Neuron (in vitro differentiated cells): ENCODE data around the gene CABLES2.

ENCODE experiments used
- H2AFZ ChIP-seq: one replicate; pipeline ENCODE4 v1.6.1; 2013; ENCODE audit warnings: low read depth, mild to moderate bottlenecking, inconsistent platforms, low read length, moderate library complexity
- H3K27me3 ChIP-seq: one replicate; pipeline ENCODE4 v1.6.1; 2013; ENCODE audit warnings: low read length; ENCODE audit not compliant: insufficient read depth
- H3K36me3 ChIP-seq: one replicate; pipeline ENCODE4 v1.6.1; 2013; ENCODE audit warnings: low read length; ENCODE audit not compliant: insufficient read depth
- H3K4me1 ChIP-seq: one replicate; pipeline ENCODE4 v1.6.1; 2013; ENCODE audit warnings: low read length; ENCODE audit not compliant: insufficient read depth
- H3K4me3 ChIP-seq: 2 replicates; pipeline ENCODE4 v1.5.1; 2013; ENCODE audit warnings: mild to moderate bottlenecking, low read length, moderate library complexity
- H3K9me3 ChIP-seq: one replicate; pipeline ENCODE4 v1.6.1; 2013; ENCODE audit warnings: low read length

The CABLES2 gene

DNA sequence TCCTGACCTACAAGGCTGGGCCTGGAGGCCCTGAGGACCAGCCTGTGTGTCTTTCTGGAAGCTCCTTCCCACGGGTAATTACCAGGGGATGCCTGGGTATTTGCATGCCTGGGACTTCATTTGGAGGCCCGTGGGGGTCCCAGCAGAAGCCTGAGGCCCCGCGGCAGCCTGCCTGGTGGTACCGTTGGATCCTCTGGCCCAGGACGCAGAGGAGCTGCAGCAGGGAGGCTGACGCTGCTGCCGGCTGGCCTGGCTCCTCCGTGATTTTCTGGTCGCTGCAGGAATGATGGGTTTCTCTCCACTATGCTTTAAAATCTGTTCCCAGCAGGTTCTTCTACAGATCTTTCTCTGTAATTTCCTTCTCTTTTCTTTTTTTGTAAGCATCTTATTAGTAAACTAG, 6.5 kb downstream of the CABLES2 start:
- Histone ChIP-seq H3K27me3 (no peaks in the 10 kb centered on the region), H3K4me1 (peaks cover 2% of the 10 kb centered on the region), H3K4me3 (no peak overlapping the region), H2AFZ (no peak overlapping the region), H3K36me3 (peaks cover 5% of the 10 kb centered on the region), H3K9me3 (no peaks in the 10 kb centered on the region)

DNA sequence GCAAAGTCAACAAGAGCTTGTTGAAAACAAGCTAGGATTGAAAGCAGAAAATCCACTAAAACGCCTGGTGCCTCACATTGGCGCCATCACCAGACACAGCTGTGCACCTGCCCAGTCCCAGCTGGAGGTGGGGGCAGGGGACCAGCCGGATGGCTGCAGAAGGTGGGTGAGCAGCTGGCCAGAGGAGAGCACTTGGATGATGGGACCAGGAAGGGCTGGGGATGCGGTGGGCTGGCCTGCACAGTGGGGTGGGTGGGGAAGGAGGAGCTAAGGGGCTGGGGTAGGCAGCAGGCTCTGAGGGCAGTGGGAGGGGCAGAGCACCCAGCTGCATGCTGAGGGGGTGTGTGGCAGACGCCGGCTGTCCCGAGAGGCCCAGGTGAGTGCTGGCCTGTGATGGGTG, 7.1 kb downstream of the CABLES2 start:
- Histone ChIP-seq H3K36me3 (peaks cover 5% of the 10 kb centered on the region), H2AFZ (no peak overlapping the region), H3K4me1 (no peaks in the 10 kb centered on the region), H3K4me3 (no peak overlapping the region), H3K9me3 (no peaks in the 10 kb centered on the region), H3K27me3 (no peaks in the 10 kb centered on the region)

DNA sequence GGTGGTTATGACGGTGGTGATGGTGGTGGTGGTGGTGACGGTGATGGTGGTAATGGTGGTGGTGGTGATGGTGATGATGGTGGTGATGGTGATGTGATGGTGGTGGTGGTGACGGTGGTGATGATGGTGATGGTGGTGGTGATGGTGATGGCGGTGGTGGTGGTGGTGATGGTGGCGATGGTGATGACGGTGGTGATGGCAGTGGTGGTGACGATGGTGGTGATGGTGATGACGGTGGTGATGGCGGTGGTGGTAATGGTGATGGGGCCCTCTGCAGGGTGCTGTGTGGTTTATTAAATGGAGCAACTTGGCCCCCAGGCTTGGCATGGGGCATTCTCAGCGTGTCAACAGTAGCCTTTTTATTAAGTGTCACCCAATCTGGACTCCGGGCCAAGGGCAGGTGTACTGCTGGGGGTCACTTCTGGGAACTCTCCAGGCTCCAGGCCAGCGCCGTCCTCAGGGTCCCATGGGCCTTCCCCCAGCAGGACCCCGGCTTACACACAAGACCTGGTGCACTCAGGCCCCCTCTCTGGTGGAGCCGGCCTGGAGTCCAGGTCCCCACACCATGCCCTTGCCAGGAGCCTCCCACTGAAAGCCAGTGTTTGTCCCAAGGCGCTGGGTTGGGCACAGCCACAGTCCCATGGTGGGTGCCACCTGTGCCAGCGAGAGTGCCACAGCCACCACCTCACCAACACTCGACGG, 8.8 kb downstream of the CABLES2 start:
- no peaks in the 10 kb centered on the region for H3K9me3 ChIP-seq
- no peaks in the 10 kb centered on the region for H3K27me3 ChIP-seq
- H3K4me3 ChIP-seq, result no peak overlapping the region
- no peak overlapping the region for H2AFZ ChIP-seq
- no peaks in the 10 kb centered on the region for H3K4me1 ChIP-seq
- H3K36me3 ChIP-seq, result peaks cover 17% of the 10 kb centered on the region

DNA sequence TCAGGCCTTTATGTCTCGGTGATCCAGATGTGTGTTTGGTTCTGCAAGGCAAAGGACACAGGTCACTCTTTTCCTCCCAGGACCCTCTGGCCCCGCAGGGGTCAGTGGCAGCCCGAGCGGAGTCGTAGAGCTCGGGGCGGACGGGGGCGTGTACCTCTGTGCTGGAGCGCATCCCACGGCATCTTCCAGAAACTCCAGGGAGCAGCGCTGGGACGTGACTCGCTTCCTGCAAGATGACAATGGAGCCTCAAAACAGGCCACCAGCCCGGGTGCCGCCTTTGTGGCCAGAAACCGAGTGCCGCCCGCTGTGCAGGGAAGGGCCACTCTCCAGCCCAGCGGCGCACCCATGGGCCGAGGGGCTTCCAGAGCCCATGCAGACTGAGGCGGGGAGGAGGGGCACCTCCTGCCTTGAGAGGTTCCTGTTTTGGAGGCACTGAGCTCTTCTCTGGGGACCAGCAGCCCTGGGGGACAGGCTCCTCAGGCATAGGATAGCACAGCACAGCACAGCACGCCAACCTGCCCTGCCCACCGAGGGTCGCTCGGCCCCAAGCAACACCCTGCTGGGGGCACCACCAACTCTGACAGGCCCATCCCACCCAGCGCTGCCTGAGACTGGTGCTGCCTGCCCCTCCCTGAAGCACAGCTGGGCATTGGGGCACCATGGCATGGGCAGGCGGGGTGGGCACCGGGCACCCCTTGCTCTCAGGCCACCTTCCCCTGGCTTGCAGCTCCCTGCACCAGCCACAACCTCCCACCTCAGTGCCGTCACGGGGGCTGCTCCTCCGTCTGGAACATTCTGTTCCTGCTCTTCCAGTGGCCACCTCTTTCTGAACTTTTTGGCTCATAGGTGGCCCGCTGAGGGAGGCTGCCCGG, 10.5 kb downstream of the CABLES2 start:
- H3K9me3 ChIP-seq, result no peaks in the 10 kb centered on the region
- no peaks in the 10 kb centered on the region for H3K27me3 ChIP-seq
- H3K36me3 ChIP-seq, result peaks cover 30% of the 10 kb centered on the region
- H3K4me1 ChIP-seq, result no peaks in the 10 kb centered on the region
- H3K4me3 ChIP-seq, result no peak overlapping the region
- H2AFZ ChIP-seq, result no peak overlapping the region

DNA sequence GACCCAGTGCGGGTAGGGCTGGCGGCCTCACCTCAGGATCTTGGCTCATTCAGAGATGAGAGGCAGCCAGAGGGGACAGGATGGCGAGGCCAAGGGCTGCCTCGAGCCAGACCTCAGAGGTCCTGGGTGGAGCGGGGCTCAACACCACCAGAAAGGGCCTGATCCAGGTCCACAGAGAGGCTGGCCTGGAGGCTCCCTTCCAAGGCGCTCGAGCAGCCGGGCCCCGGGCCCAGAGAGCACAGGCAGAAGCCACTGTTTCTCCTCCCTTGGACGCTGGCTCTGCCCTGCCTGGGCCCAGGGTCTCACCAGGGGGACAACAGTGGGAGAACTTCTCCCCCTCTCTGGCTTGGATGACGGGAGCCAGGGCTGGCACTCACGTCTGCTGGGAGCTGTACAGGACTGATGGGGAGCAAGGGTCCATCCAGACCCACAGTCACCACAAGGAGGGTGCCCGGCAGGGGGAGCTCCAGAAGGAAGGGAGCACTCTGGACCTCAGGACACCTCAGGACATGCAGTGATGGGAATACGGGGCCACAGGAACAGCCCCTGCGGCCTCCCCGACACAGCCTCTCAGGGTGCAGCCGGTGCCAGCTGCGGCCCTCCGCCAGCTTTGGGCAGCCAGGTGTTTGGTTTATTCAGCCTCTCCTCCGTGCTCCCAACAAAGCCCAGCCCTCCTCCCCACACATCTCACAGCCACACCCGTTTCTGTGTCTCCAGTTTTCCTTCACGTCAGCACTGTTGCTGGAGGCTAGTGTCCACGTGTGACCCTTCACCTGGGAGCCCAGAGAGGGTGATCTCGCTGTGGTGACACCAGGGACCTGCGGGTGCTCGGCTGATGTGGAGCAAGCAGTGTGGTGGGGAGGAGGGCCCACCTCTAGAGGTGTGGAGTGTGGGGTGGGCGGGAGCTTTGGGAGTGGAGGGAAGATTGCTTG, 11.5 kb downstream of the CABLES2 start:
- Histone ChIP-seq H3K4me1 (no peaks in the 10 kb centered on the region), H2AFZ (no peak overlapping the region), H3K9me3 (no peaks in the 10 kb centered on the region), H3K27me3 (no peaks in the 10 kb centered on the region), H3K4me3 (no peak overlapping the region), H3K36me3 (peaks cover 31% of the 10 kb centered on the region)

DNA sequence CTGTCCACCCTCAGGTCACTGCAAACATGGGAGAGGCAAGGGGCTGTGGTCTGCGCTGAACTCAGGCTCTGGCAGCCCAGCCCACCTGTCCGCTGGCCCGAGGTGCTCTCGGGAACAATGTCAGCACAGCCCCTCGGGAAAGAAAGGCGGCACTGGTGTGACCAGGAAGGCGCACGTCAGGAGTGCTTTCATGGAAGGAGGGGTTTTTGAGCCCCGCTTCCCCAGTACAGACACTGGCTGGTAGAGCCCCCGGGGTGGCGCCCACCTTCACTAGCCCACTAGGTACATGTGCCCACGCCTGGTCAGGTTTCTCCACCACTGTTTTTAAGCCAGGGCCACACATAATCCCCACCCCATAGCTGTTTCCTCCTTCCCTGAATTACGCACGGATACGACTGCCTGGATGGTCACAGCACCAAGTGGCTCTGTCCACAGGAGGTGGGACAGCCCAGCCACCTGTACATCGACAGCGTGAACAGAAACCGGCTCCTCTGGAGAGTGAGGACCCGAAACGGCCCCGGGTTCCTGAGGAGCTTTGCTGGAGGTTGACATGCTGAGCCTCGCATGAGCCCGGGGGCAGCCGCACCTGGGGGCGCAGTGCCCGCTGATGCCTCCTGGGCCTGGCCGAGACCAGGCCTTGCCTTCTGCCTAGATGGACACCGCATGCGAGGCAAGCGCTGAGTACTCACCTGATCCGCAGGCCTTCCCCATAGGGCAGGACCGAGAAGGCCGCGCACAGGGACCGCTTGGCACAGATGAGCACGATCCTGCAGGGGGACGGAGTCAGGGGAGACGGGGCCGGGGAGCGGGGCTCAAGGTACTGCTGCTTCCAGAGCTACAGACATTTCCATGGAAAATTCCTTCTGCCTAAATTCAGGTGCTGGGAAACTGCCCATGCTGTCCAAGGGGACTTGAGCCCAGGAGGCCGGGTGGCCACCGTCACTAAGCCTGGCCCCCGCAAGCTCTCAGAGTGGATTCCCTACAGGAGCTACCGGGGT, 12.5 kb downstream of the CABLES2 start:
- H3K4me1 ChIP-seq, result no peaks in the 10 kb centered on the region
- no peaks in the 10 kb centered on the region for H3K27me3 ChIP-seq
- H3K9me3 ChIP-seq, result no peaks in the 10 kb centered on the region
- no peak overlapping the region for H3K4me3 ChIP-seq
- H3K36me3 ChIP-seq, result peaks cover 40% of the 10 kb centered on the region
- no peak overlapping the region for H2AFZ ChIP-seq

DNA sequence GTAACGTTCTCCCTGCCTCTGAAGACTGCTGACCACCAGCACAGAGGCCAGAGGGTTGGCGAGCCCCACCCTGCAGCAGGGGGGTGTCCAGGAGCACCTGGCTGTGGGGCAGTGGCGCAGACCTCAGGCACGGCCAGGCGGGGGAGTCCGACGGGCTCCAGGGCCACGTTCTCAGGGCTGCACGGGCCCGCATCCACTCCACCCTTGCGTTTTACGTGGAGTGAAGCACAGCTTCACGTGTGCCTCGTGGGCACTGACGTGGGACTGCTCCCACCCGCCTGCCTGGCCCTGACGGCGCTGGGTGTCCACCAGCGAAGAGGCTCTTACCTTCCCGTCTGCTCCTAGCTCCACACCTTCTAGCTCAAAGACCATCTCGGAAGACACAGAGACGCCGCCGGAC, 13.3 kb downstream of the CABLES2 start:
- Histone ChIP-seq H3K4me1 (no peaks in the 10 kb centered on the region), H3K9me3 (no peaks in the 10 kb centered on the region), H3K36me3 (peaks cover 47% of the 10 kb centered on the region), H3K4me3 (no peak overlapping the region), H2AFZ (no peak overlapping the region), H3K27me3 (no peaks in the 10 kb centered on the region)

DNA sequence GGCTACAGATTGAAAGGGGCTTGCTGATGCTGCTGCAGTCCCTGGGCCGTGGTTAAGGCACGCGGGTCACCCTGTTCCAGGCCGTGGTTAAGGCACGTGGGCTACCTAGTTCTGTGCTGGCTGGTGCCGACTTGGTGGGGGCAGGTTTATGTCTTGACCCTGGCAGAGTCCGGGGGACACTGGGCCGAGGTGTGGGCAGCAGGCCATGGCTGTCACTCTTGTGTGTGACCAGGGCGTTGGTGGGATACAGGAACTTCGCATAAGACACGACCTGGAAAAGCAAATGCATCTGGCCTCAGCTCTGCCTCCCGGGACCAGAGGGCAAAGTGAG, 13.8 kb downstream of the CABLES2 start:
- Histone ChIP-seq H3K27me3 (no peaks in the 10 kb centered on the region), H3K4me3 (no peak overlapping the region), H3K36me3 (peaks cover 52% of the 10 kb centered on the region), H2AFZ (no peak overlapping the region), H3K4me1 (peaks cover under 1% of the 10 kb centered on the region), H3K9me3 (no peaks in the 10 kb centered on the region)

DNA sequence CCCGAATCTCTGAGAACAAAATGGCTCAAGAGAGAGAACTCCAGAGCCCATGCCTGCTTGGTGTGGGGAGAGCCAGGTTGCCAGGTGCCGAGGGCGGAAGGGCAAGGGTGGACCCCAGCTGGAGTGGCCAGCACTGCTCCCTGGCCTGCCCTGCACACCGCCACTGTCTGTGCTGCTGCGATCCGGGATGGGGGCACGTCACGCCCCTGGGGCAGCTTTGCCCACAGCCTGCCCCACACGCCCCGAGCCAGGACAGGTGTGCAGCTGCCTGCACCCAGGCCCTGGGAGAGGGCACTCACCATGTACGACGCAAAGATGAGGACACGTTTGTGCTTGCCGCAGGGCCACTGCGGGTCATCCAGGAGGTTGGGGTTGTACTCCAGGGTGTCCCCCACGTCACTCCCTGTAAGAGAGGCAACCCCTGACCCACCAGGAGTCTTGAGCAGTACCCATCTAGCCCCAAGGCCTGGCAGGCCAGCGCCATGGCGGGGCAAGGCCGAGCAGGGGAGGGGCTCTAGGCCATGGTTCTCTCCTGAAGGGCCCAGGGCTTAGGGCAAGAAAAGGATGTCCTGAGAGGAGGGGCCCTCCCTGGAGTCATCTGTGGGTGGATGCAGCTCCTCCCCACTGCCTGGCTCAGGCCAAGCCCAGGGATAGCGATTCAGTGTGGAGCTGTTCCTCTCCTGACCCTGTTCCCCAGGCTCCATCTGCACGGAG, 14.3 kb downstream of the CABLES2 start:
- no peaks in the 10 kb centered on the region for H3K27me3 ChIP-seq
- no peaks in the 10 kb centered on the region for H3K9me3 ChIP-seq
- no peak overlapping the region for H2AFZ ChIP-seq
- H3K4me3 ChIP-seq, result no peak overlapping the region
- peaks cover 57% of the 10 kb centered on the region for H3K36me3 ChIP-seq
- peaks cover 6% of the 10 kb centered on the region for H3K4me1 ChIP-seq

DNA sequence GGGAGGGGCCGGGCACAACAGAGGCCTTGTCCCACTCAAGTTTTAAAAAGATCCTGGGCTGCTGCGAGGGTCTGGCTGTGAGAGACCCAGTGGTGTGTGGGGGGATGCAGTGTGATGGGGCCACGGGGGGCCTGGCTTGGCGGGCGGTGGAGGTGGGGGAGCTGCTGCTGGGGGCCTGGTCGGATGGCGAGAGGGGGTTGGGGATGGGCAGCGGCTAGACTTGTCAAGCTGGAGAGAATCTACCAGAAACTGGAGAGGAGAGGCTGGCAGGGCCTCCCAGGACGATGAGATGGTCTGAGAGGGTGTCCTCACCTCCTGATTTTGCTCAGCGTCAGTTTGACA, 15.0 kb downstream of the CABLES2 start:
- peaks cover 10% of the 10 kb centered on the region for H3K4me1 ChIP-seq
- H3K9me3 ChIP-seq, result no peaks in the 10 kb centered on the region
- no peak overlapping the region for H3K4me3 ChIP-seq
- no peaks in the 10 kb centered on the region for H3K27me3 ChIP-seq
- H2AFZ ChIP-seq, result no peak overlapping the region
- H3K36me3 ChIP-seq, result peaks cover 59% of the 10 kb centered on the region

DNA sequence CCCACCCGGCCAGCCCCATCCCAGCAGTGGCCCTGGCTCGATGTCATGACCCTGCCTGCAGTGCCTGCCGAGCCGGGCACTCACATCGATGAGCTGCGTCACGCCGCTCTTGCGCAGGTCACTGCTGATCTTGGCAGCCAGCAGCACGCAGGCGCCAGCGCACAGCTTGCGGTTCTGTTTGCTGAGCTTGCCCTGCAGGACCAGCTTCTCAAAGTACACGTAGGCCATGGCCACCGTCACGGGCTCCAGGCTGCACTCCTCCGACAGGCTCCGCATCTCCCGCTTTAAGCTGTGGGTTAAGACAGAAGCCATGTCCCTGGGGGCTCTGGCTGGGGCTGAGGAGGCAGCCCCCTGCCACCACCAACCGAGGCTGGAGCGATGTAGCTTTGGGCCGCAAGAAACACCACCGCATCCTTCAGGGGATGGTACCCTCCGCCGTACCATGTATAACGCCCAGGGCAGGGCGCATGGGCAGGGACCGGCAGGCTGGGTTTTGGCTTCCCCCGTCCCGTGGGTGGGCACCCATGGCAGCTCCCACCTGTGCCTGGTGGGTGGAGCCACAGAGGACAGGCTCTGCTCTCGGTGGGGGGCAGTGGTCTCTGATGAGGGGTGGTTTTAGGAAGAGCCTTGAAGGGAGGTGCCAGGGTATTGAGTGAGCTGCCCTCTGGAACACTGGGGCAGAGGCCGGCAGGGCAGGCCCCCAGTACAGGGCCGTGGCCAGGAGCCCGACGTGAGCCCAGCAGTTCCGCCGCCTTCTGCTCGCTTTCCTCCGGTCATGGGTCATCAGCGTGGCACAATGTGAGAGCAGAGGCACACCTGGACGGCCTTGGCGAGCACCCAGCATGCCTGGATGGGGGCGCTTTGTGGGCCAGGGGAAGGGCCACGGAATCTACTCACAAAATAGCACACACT, 15.7 kb downstream of the CABLES2 start:
- Histone ChIP-seq H3K9me3 (no peaks in the 10 kb centered on the region), H3K4me3 (no peak overlapping the region), H2AFZ (no peak overlapping the region), H3K4me1 (peaks cover 10% of the 10 kb centered on the region), H3K27me3 (no peaks in the 10 kb centered on the region), H3K36me3 (peaks cover 59% of the 10 kb centered on the region)
